GDM1 (cell line): ENCODE measurements around the gene PDE4B.

ENCODE experiments used
- DNase-seq: peaks from one replicate; lab custom pipeline; 2025; lab: John Stamatoyannopoulos, UW

The PDE4B gene

DNA sequence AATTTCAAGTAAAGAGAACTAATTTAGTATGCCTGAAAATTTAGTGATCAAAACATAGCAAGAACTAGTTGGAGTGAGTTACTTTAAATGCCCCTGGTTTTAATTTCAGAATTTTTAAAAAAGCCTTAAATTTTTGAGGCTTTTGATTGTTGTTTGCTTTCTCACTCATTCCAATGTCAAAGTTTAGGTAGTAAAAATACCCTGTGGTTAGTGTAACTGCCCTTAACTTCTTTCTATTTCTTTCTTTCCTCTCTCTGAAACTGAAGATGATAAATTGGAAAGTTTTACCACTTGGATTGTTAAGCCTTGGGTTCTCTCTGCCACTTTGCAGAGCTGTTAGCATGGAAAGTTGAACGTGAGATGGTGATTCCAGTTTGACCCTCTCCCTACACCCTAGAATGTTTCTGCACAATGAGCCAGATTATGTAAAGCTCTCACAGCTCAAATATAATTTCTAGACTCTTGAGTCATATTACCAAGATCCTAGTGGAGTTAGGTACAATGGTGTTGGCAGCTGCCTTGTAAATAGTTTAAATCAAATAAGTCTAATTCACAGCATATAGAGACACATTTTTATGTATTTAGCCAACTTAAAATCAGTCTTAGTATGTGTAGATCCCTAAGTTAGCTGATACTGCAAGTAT lies 548.9 kb downstream of the PDE4B start:
- no peak for DNase-seq

DNA sequence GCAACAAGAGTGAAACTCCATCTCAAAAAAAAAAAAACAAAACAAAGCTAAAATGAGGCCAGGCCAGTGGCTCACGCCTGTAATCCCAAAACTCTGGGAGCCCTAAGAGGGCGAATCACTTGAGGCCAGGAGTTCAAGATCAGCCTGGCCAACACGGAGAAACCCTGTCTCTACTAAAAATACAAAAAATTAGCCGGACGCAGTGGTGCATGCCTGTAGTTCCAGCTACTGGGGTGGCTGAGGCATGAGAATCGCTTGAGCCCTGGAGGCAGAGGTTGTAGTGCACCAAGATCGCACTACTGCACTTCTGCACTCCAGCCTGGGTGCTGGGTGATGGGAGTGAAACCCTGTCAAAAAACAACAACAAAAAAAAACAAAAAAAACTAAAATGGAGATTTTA lies 550.0 kb downstream of the PDE4B start:
- no peak for DNase-seq

DNA sequence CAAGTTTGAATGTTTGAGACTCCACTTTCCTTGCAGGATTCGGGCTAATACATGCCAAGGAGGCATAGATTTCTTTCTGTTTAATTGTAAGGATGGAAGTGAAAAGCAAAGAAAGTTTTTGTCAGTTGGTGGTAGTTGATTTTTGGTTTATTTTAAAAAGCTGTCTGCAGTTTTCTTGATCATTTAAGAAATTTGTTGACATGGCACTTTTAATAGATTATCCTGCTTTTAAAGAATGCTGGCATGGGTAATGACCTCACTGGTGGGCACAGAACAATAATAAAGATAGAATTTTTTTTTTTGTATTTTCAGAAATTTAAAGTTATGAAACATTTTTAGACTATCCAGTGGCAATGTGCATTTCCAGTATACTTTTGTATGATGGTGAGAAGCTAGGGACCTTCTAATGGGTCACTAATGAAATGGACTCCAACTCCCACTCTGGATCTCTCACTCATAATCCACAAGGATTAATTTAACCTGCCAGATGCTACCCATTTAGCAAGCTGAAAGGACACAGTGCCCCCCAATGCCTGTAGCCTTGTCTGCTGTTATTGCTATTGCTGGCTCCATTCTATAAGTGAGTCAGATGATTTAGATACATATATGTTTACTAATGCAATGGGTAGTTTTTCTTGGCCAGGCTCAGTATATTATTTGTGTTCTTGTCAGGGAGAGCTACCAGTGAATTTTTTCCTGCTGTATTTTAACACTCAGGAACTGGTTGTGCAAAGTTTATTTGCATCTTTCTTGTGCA lies 551.1 kb downstream of the PDE4B start:
- DNase-seq = no peak

DNA sequence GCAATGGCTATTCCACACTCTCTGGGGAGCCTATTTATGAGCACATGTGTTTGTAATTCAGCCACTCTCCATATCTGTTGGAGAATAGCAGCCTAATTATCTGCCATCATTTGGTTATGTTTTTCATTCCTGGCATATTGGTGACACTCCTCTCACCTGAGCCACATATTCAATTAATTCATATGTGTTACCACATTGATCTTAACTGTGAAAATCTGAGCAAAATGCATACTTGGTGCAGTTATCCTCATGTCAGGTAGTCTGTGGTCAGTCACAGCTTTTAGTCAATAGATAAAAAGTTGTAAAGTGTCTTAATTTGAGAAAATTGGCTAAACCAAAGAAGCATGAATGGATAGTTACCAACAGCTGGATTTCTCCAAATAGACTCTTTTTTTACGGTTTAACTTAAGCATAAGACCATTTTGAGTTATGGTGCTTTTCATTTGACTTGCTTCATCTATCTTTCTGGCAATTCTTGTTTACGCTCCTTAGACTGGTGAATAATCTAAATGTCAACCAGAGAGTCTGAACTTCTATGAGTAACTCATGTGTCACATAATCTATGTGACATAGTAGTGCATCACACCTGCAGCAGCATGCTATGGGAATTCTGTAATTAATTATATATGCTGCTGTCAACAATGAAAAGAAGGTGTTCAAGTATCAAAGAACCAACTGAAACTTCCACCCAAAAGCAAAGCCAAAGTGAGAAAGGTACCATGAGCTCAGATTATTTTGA lies 553.5 kb downstream of the PDE4B start:
- DNase-seq = no peak

DNA sequence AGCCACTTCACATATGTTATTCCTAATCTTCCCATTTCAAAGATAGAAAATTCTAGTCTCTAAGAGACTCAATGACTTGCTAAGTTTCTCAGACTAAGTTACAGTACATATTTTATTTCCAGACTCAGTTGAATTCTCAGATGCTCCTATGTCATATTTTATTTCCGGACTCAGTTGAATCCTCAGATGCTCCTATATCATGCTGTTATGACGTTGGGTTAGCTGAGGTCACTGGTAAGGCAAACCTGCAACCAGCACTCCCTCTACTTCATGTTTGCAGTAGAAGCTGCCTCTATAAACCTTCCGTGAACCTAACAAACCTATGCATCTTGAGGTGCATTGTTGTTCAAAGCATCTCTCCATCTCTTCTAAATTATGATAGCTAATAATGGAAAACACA lies 554.2 kb downstream of the PDE4B start:
- no peak for DNase-seq

DNA sequence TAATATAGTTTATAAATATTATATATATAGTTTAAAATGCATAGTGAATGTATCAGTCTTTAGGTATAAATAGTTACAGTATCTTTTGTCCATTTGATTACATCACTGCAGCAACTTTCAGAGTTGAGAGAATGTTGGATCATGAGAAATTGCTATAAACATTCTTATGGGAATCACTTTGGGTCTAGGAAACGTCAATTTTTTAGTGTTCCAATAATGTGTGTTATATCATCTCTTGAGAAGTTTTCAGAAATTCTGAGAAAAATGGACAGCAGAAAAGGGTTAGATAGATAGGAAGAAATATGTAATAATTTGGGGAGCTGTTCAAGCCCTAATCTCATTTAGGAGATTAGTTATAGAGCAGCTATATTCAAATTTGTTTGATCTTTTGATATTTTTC lies 556.1 kb downstream of the PDE4B start:
- no peak for DNase-seq

DNA sequence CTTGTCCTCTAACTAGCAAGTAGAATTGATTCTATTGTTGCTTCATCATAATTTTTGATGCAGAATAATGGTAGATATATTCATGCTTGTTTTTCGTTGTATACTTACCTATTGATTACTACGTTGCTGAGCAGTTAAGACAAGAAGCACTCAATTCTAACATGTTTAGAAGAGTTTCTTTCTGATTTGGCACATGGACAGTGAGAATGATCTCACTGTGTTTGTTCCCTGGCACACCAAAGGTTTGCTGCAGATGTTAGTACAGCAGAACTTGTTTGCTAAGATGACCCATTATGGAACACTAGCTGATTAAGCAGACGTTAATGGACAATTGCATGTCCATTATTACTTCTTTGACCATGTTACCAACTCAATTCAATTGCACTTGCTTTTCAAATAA lies 556.5 kb downstream of the PDE4B start:
- no peak for DNase-seq

DNA sequence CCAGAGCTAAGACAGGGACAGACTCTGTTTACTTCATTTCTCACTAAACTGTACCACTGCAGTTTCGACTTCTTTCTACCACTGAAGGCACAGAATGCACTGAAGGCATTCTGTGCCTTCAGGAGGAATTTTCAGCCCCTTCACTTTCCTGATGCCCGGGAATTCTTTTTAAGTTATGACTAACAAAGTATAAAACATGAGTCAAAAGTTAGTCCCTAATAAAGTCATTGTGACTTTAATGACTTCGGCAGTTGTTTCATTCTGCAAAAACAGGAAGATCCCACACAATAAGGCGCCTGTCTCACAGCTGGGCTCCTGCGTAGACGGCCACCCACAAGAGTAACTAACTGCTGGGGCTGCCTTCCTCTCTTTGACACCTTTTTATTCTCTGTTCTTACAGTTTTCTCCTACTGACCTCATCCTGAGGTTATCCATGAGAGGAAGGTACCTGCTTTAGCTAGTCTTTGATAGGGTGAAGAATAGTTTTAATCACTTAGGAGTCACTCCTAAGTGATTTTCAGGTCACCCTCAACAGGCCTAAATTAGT lies 557.4 kb downstream of the PDE4B start:
- DNase-seq = peak; percentile 69

DNA sequence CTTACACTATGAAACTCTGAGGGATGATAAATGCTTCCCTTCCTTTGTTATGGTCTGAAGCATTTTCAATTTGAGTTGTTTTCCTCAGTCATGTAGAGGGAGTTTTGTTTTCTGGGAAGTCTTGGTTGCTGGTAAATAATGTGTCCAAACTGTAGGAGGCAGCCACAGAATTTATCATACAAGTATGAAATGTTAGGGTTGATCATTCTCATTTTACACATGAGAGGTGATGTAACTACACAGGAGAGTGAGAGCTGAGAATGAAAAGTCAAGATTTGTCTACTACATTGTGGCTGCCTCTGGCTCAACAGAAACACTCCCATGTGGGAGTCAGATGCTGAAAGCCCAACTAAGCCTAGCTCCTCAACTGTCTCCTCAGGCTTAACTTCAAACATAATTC lies 558.8 kb downstream of the PDE4B start:
- DNase-seq = no peak

DNA sequence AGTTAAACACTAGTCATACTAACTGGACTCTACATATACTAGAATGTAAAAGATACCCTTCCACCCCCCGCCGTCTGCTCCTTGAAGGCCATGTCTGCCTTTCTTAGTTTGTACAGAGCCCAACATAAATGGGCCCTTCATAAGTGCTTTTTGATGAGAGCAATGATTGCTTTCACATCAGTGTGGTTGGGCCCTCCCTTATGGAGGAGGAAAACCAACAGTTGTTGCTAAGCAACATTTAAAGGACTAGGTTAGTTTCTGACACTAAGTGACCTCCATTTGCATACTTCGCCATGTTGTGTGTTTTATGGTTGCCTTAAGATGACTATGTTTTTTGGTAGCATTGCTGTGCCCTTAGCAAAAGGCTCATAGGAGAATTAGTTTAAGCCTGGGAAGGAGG lies 559.2 kb downstream of the PDE4B start:
- DNase-seq = no peak

DNA sequence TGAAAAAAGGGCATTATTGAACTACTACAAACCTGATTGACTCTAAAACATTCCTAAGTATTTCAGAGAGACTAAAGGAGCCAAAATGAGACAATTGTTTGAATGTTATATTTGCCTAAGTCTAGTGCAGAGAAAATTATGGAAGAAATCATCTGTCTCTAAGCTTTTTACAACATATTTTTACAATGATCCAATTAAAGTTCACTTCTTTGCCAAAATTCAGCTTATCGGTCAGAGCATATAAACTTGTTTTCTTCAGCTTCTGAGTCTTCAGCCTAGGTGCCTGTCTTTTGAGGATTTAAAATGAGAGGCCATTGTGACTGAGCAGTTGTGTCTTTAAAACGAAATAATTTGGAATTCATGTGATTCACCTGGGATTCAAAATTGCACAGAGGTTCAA lies 560.1 kb downstream of the PDE4B start:
- DNase-seq = no peak

DNA sequence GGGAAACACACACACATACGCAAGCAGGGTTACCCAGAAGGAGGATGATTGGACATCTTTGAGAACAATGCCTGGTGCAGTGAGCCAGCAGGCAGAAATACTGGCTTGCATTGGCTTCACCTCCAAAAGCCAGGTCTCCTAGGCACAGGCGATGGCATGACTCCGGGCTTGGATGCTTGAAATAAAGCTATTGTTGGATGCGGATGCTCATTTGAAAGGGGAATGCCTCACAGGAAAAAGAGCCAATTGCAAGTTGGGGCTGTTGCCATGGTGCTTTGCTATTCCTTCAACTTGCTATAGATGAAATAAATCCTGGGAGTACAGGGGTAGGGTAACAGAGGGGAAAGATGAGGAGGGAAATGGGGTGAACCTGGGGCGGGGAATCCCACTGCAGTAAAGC lies 560.6 kb downstream of the PDE4B start:
- DNase-seq = no peak

DNA sequence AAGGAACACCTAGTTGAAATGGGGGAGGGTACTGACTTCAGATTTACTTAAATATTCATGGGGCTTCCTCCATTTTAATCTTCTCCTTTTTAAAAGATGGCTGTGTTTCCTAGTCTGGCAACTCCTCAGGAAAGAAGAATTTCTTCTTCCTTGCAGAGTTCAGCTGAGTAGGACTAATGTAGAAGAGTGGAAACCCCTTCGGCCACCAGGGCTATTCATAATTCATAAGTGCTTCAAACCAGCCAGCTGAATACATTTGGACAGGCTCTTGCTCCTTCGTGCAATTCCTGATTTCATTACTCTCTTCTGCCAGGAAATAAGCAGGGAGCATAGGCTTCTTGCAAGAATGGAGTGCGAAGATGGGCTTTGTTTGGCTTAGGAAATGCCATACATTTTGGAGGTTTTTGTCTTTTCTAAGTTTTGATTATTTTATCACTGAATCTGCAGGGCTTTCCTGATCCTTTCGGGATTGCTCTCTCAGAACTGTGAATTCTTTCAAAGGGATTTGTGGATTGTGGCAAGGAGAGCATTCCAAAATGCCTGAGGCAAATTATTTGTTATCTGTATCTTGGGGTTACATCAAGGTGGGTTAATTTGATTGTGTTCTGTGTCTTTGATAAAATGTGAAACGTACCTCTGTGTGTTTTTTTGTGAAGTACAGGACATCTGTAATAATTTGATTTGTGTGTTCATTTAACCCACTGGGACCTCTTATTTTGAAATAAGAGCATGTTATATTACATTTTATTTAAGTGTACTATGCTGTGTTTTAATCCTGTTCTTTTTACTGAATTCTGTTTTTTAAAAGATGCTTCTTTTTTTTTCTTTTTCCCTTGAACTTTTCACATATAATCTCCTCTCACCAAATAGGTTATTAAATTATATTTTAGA lies 561.9 kb downstream of the PDE4B start:
- no peak for DNase-seq

DNA sequence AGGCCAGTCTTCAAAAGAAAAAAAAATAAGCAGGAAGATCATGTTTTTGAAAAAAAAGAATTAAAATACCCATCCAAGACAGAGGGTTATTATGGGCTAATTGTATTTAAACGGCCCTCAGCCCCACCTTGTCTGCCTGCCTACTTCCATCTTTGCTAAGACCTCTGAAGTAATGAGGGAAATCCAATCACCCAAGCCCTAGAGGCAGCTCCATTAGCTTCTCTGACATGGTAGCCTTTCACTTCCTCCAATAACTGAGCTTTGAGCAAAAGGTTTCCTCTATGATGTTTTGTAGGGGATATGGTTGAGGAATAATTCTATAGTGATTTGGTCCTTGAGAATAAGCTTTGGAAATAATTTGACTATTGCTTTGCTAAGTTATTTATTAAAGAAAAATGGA lies 563.1 kb downstream of the PDE4B start:
- DNase-seq = no peak

DNA sequence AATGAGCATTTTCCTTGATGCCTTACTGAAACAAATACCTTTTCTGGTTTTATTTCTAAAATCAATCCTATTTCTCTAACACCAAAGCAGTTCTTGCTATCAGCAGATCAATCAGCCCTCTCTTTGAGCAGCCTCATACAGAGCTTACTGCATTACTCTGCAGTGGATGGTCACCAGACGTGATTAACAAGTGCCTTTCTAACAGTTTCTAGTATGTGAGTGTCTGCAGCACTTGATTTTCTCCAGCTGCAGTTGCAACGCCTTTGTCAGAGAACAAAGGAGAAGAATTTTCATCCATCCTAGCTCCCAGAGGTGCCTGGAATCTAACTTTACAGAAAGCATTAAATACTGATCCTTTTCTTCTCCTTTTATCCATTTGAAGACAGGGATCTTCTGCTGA lies 563.9 kb downstream of the PDE4B start:
- no peak for DNase-seq

DNA sequence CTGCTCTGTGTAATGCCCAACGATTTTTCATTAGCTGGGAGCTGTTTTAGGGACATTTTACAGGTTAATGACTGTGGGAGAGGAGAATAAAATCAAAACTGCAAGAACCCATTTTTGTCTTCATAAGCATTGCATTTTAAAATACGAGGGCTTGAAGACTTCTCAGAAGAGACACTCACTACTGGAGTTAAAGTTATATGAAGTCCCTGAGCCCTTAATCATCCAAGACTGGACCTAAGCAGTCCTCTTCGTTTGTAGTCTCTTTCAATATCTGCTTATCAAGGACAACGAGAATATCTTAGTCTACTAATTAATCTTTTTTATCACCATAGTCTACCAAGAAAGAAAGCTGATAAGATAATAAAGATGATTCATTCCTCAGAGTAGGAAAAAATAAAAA lies 564.3 kb downstream of the PDE4B start:
- DNase-seq = no peak

DNA sequence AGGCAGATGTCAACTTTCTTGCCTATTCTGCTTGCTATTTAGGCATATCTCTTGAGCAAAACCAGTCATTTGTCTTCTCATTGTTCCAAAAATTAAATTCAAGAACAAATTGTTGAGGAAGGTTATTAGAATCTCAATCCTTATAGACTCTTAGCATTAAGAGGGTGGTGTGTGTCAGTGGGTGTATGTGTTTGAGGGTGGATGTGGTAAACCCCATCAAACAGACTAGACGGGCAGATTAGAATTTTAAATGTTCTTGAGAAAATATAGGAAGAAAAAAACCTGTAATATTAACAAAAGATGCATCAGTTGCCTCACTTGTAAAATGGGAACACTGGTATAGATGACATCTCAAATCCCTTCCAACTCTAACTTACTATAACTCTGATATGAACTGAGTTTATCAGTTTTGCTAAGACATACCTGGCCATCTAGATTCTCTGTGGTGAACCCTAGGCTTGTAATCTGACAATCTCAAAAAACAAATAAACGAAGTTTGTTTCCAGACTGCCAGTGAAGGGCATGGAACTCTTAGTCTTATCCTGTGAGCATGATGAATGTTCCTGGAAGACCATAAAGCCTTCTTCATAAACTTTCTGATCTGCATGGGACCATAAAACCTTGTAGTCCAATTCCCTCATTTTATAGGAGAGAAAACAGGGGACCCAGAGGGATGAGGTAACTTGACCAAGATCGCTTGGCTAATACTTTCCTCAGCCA lies 564.9 kb downstream of the PDE4B start:
- no peak for DNase-seq

DNA sequence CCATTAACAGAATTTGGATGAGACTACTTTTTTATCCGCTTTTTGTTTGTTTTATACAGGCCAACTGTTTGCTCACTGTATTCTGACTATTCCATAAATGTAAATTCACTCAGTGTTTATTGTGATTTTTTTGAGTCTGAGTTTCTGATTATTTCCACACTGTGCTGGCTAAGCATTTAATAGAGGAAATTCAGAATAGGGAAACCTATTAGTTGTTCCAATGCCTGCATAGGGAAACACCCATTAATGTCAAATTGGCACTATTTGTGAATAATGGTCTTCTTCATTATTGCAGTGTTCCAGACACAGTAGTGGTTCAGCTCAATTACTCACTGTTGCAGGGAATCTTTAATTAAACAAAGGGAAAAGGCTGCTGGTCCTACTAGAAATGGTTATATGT lies 566.6 kb downstream of the PDE4B start:
- DNase-seq = no peak

DNA sequence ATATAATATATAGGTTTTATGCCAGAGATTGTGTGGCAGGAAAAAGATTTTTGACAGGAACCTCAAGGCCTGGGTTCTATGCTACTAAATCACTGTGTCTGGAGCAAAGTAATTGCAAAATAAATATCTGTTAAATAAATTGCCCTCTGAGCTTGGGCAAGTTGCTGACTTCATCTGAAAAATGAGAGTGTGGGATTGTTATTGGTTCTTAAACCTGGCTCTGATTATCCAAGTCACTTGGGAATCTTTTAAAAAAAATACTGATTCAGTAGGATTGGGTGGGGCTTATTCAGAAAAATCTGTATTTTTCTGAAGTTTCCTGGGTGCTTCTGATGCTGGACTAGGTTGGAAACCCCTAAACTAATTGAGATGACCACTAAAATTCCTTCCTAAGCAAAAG lies 567.1 kb downstream of the PDE4B start:
- DNase-seq = no peak

DNA sequence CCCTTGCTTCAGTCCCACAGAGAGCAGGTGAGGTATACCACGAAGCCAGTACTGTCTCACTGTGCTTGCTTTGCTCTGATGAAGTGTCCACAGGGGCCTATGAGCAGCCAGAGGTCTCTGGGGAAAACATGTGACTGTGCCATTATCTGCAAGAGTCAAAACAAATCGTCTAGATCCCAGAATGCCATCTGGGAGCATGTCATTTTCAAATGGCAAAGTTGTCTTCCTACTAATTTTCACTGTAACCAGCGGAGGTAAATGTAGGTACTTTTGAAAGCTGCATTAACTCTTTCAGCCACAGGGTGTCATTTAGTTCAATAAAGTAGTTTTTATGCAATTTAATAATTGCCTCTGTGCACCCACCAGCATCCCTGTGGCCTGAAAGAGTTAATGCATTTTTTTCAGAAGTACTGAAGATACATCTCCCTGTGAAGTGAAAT lies 567.6 kb downstream of the PDE4B start:
- DNase-seq = no peak
